GM21526 (cell line): ENCODE measurements around the gene P2RY12.

Experiments used
- ATAC-seq: cut with Tn5 transposase; IDR thresholded peaks from one replicate; pipeline ENCODE4 v1.9.1; 2021; ENCODE audit warnings: moderate library complexity; ENCODE audit not compliant: unreplicated experiment, low FRiP score

P2RY12 gene

DNA sequence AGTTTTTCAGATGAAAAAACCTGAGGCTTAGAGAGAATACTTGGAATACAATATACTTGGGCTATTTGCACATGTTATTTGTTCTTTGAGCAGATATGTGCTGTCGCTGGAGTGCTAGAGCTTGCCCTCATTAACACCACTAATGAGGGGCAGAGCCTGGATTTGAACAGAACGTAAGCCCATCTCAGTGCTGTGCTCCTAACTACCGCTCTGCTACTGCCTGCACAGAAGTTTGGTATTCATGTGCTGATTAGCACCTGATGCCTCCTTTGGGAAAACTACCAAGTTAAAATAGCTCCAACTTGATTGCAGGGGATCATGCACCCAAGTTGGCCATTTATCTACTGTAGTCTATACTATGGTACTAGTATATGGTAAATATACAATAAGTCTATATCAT is 71.6 kb downstream of the P2RY12 start:
- no peak for ATAC-seq

DNA sequence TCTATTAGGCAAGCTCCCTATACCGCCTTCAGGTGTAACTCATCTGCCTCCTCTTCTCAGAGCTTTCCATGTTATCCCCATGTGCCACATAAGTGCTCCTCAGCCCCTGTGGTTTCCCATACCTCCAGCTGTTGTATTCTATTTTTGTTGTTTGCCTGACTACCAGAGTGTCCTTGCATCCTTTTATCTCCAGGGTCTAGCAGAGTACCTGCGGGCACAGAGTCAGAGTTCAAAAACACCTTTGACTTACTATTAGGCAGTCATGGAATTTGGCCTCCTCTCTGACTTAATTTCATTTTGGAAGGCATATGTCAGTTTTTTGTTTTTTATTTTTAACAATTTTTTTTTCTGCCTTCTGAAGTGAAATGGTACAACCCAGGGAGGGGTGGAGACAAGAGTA is 75.0 kb downstream of the P2RY12 start:
- ATAC-seq = no peak

DNA sequence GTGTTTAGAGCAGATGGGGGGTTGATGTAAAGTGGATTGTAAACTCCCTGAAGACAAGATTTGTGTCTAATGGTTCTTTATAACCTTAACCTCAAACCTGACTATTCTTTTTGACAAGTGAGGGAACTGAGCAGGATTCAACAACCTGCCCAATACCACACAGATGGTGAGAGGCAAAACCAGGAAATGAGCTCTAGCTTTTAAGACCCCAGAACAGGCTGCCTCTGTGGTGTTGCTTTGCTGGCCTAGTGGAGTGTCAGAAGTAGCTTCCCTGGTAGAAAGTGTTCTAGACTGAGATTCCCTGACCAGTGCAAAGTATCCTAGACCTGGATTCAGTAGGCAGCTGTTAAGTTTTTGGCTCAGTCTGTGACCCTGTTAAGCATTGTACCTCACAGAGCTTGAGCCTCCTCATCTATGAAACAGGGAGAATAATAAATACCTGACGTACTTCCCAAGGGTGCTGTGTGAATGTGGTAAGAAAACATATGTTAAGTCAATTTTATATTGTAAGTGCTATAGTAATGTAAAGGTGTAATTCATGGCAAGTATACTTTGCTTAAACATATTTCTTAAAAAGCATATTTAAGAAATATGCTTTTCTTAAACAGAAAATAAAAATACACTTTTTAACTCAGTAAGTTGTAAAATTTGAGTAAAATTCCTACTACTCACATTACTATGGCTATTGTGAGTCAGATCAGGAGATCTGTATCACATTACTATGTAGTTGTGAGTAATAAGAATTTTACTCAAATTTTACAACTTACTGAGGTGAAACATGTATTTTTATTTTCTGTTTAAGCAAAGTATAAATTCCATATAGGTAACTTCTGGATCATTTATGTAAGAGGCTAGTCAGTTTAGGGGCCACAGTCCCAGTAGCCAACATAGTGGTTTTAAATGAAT is 76.7 kb downstream of the P2RY12 start:
- no peak for ATAC-seq

DNA sequence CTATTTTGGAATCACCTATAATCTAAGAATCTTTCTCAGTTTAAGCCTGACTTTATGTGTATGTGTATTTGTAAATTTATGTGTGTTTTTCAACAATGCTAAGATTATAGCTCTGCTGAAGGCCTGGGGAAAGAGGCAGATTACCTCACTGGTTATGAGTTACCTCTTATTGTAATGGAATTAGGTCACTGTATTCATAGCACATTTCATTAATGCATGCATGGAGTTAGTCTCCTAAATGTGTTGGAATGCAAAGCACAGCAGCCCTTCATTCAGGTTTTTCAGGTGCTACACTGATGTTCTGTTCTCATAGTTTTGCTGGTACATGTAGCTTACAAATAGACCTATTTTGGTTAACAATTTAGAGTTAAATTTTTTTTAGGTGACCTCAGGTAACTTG is 77.4 kb downstream of the P2RY12 start:
- ATAC-seq = no peak

DNA sequence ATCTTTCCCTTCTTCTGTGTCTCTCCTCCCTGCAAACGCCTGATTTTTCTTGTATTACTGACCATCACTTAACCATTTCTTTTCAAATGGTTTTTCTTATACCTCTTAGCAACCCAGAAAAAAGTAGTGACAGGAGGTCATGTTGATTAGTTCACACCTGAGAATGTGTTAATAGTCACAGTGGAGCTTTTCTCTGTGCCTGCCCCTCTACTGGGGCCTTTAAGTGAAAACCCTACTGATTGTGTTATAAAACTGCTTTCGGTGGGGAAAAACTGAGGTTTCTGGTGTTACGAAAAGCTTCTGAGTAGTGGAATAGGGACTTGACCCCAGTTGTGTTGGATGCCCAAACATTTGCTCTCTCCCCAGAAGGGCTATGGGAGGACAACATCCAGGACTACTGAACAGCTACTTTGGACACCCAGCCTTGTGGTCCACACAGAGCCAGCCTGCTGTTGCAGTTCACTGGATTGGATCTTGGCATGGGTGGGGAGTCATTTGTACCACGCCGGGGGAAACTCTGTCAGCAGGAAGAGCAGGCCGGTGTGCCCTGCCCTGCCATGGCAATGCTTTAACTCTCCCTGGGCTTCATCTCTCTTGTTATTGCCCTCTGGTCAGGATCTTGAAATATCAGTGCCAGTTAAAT is 78.3 kb downstream of the P2RY12 start:
- no peak for ATAC-seq

DNA sequence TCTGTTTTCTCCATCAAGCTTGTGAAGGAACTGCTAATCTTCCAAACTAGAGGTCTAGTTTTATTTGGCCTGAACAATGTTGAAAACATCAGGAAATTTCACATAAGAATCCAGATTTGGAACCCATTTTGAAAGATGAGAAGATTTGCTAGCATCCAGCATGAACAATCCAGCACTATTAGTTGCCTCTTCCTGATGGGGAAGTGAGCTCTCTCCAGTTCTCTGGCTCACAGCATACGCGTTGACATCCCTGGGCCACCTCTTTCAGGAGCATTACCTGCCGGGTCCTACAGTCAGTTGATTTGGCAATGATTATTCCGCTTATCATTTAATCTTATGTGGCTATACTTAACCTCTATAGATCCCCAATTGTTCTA is 78.8 kb downstream of the P2RY12 start:
- ATAC-seq = no peak

DNA sequence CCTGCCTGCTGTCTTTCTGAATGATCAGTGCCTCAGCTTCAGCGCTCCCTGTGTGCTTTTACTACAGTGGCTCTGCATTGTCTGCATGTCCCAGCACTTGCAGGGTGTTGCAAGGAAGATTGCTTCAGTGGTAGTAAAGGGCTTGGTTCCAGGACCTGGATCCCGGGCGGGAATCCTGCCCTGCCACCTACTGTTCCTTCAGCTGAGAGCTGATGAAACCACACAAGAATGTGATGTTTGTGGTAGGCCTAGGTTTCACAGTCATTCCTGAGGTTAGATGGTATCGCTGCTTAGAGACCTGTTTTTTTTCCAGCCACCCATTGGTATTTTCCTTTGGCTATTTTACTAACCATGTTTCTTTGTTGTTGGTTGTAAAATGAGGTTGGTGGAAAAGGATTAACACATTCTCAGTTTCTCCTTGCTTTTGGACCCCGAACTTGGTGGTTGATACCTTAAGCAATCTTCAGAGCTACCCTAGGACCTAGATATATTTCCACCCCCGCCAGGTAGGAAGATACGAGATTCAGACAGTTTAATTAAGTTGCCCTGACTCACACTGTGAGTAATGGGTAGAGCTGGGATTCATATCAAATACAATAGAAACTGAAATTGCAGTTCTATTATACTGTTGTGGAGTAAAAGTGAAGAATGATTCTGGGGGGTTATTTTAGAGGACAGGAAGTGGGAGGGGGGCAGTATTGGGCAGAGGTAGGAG is 79.3 kb downstream of the P2RY12 start:
- no peak for ATAC-seq

DNA sequence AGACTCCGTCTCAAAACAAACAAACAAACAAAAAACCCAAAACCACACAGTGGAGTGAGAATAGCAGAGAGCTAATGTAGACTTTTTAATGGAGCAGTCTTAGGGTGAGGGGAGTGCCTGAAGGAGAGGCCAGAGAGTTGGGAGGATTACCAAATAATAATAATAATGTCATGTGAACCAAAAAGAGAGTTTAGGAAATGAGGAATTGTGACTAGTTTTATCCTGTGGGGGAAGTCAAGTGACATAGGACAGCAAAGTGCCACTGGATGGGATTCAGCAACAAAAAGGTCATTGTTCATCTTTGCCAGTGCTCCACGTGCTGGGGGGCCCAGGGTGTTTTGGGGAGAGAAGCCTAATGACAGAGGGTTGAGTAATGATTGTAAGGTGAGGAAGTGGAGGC is 80.8 kb downstream of the P2RY12 start:
- ATAC-seq = no peak

DNA sequence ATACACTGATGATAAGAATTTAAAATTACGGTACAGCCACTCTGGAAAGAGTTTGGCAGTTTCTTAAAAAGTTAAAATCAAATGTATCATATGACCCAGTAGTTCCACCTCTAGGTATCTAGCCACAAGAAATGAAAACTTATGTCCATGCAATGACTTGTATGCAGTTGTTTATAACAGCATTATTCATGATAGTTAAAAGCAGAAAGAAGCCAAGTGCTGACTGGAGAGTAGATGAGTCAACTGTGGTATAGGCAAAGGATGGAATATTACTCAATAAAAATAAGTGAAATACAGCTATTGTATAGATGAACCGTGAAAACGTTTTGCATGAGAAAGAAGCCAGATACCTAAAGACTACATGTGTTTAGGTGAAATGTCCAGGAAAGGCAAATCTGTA is 82.8 kb downstream of the P2RY12 start:
- no peak for ATAC-seq

DNA sequence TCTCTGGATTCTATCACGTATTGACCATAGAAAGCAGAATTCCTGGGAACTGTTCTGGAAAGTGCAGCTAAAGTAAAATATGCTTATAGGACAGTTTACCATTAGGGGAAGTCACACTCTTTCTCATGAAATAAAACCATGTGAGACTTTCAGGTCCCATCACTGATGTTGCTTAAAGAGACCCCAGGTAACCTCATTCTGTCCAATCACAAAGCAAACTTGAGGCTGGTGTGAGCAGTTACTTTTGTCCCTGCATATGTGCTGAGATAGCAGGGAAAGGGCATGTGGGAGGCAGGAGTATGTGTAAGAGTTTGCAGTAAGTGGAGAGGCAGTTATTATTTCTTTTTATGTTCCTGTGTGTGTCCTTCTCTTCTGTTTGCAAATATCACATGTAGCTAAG is 84.0 kb downstream of the P2RY12 start:
- ATAC-seq = no peak

DNA sequence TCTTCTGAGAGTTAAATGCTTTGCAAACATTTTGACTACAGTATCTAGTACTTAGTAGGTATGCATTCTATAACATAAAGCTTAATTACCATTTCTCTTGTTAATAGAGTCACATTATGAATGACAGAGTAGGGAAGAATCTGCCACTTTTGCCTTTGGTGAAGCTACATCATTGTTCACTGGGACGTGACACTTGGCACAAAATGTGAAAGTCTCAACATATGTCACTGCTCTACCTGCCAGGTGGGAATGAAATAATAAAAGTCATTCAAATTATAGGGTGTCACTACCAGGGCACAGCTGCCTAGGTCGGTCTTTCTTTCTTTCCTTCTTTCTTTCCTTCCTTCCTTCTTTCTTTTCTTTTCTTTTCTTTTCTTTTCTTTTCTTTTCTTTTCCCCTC is 85.5 kb downstream of the P2RY12 start:
- no peak for ATAC-seq

DNA sequence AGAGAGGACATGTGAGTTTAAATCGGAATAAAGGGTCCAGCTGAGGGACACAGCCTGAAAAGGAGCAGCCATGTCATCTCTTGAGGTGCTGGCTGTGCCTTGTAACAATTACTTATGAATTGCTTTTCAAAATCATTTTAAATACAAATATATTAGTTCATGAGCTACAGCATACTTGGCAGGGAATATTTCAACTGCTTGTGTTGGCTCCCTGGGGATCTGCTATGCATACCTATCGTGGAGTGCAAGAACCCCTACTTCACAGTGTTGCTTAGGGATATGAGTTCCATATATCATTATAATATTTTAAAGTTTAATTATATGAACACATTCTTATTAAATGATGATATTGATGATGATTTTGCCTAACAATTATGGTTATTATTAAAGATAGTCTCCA is 87.1 kb downstream of the P2RY12 start:
- ATAC-seq = no peak

DNA sequence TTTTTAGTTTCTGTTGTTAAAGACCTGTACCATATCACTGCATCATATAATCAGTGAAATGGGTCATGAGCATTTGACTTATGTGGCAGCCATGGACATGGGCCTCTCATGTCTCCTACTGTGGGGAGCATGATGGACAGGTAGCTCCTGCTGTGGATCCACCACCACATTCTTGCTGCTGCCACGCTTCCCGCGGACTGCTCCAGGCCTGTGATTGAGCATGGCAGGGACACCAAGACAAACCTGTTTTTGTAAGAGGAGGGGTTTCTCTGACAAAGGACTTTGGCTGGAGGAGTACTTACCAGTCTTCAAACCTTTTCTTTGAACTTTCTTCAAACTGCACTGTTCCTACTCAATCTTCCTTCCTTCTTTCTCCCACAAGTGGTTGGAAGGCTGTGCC is 88.3 kb downstream of the P2RY12 start:
- no peak for ATAC-seq

DNA sequence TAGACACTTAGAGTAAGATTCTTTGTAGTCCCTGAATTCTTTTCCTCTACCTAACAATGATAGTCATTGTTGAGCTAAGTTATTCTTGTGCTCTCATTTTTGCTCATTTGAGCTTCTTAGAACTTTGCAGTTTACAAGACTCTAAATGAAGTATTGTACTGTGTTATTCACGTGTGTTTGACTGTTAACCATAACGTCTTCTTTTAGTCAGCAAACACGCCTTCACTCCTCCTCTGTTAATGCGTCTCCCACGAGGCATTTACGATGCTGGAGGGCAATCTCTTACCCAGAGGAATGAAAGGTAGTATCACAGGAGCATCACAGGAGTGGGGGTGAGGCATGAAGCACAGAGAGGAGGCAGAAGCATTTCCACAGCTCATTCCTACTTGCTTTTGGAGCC is 91.4 kb downstream of the P2RY12 start:
- no peak for ATAC-seq

DNA sequence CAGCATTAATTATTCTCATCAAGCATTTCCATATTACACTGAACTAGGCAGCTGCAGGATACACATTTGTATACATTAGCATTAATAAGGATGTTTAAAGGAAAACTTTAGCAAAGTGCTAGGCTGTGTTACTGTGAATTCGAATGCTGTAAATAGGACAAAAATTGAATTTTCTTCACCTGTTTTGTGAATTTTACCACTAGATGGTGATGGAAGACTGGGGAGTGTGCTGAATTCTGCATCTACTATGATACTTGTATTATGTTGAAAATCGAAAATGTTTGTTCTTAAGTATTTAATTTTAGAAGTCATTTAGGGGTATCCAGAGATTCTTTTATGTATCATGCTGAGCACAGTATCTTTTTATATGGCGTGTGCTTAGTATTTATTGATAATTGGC is 93.9 kb downstream of the P2RY12 start:
- ATAC-seq = no peak

DNA sequence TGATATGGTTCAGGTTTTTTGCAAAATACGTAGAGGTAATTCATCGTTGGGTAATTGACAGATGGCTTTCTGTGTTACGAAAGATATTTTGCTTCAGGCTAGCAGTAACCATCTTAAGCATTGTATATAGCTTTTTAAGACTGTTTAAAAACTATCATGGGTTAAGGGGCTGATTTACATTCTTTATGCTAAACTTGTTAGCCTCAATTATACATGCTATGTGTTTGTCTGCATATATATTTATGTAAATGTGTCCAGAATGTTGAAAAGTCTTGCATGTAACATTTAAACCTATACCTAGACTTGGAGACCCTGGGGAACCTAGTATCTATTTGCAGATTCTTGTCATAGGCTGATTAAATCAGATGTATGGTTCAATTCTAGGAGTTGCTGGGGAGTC is 95.1 kb downstream of the P2RY12 start:
- no peak for ATAC-seq
